Measurements from ENCODE around the gene HIVEP3.
A peak's percentile ranks its signal among the peaks of the same experiment; 100 is the strongest.

HIVEP3 gene

DNA sequence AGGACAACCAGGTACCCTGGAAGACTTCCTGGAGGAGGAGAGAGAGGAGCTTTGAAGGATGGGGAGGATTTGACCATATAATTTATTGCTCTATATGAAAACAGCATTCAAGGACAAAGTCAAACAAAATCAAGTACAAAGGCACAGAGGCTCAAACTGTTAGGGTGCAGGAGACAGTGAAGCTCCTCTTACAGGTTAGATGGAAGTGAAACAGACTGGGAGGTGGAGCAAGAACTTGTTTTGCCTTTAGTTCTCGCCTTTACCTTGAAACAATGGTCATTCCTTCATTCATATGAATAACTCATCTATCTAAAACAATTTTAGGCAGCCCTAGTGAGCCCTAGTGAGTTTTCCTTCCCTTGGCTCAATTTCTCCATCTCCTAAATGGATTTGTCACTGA is 199.6 kb downstream of the HIVEP3 start:
- Histone ChIP-seq H3K9me3 (ENCODE audit: control insufficient read depth, insufficient read depth, low read depth, low read length) (no peaks in the 10 kb centered on the region), H3K36me3 (ENCODE audit: control insufficient read depth in 2 of 2, insufficient read depth in 1 of 2, low read length in 2 of 2) (no peaks in the 10 kb centered on the region), H3K4me3 (ENCODE audit: low read depth, low read length) (no peak overlapping the region), H3K4me1 (ENCODE audit: control insufficient read depth, insufficient read depth, low read length) (no peaks in the 10 kb centered on the region), H3K27ac (ENCODE audit: extremely low read depth, low read depth, low read length) (no peak overlapping the region)
- TF ChIP-seq ZBTB48 (tag by site-specific recombination; IDR thresholded peaks at IDR 0.05), result no peak
- TF ChIP-seq, protein P1, sequence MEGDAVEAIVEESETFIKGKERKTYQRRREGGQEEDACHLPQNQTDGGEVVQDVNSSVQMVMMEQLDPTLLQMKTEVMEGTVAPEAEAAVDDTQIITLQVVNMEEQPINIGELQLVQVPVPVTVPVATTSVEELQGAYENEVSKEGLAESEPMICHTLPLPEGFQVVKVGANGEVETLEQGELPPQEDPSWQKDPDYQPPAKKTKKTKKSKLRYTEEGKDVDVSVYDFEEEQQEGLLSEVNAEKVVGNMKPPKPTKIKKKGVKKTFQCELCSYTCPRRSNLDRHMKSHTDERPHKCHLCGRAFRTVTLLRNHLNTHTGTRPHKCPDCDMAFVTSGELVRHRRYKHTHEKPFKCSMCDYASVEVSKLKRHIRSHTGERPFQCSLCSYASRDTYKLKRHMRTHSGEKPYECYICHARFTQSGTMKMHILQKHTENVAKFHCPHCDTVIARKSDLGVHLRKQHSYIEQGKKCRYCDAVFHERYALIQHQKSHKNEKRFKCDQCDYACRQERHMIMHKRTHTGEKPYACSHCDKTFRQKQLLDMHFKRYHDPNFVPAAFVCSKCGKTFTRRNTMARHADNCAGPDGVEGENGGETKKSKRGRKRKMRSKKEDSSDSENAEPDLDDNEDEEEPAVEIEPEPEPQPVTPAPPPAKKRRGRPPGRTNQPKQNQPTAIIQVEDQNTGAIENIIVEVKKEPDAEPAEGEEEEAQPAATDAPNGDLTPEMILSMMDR (tag by site-specific recombination; IDR thresholded peaks at IDR 0.05), result no peak
- no peak for TF ChIP-seq ZBTB17 (tag by site-specific recombination; IDR thresholded peaks at IDR 0.05)
- TF ChIP-seq ZNF48 (tag by site-specific recombination; IDR thresholded peaks at IDR 0.05), result no peak
- TF ChIP-seq ZSCAN16 (tag by site-specific recombination; IDR thresholded peaks at IDR 0.05), result no peak
- no peak for TF ChIP-seq ZNF169 (tag by site-specific recombination; IDR thresholded peaks at IDR 0.05)
- no peak for TF ChIP-seq ZNF777 (tag by site-specific recombination; IDR thresholded peaks at IDR 0.05; ENCODE audit: borderline replicate concordance)
- no peak for TF ChIP-seq ZNF596 (tag by site-specific recombination; IDR thresholded peaks at IDR 0.05)
- TF ChIP-seq HOXD13 (CRISPR knock-in tag; IDR thresholded peaks at IDR 0.05; ENCODE audit: borderline replicate concordance), result no peak
- TF ChIP-seq SP7 (tag by site-specific recombination; IDR thresholded peaks at IDR 0.05), result no peak
- TF ChIP-seq, protein P2, sequence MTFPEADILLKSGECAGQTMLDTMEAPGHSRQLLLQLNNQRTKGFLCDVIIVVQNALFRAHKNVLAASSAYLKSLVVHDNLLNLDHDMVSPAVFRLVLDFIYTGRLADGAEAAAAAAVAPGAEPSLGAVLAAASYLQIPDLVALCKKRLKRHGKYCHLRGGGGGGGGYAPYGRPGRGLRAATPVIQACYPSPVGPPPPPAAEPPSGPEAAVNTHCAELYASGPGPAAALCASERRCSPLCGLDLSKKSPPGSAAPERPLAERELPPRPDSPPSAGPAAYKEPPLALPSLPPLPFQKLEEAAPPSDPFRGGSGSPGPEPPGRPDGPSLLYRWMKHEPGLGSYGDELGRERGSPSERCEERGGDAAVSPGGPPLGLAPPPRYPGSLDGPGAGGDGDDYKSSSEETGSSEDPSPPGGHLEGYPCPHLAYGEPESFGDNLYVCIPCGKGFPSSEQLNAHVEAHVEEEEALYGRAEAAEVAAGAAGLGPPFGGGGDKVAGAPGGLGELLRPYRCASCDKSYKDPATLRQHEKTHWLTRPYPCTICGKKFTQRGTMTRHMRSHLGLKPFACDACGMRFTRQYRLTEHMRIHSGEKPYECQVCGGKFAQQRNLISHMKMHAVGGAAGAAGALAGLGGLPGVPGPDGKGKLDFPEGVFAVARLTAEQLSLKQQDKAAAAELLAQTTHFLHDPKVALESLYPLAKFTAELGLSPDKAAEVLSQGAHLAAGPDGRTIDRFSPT (tag by site-specific recombination; IDR thresholded peaks at IDR 0.05), result no peak
- CTCF ChIA-PET, result interaction anchor here (0.5 kb wide), 1 partner anchor 750 kb away, joined by 3 read pairs; no protein-coding TSS in a partner anchor
- POLR2A ChIA-PET, result no interaction called here

DNA sequence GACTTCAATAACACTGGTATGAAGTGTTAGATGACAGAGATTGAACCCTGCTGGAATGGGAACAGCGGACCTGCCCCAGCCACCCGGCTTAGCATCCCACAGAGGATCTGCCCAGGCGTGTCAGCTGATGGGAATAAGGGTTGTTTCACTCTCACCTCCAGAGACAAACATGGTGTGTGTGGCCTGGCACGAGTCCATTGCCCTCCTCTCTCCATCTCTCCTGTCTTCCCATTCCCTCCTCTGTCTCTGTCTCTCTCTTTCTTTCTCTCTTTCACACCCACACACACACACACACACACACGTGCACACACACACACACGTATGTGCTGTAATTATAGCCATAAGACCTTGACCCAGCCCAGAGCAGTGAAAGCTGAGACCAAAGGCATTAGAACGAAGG is 200.2 kb downstream of the HIVEP3 start:
- POLR2A ChIA-PET, result no interaction called here
- H3K27ac ChIP-seq (ENCODE audit: extremely low read depth, low read depth, low read length), result no peak overlapping the region
- H3K9me3 ChIP-seq (ENCODE audit: control insufficient read depth, insufficient read depth, low read depth, low read length), result no peaks in the 10 kb centered on the region
- H3K4me1 ChIP-seq (ENCODE audit: control insufficient read depth, insufficient read depth, low read length), result no peaks in the 10 kb centered on the region
- H3K4me3 ChIP-seq (ENCODE audit: low read depth, low read length), result no peak overlapping the region
- no peaks in the 10 kb centered on the region for H3K36me3 ChIP-seq (ENCODE audit: control insufficient read depth in 2 of 2, insufficient read depth in 1 of 2, low read length in 2 of 2)
- CTCF ChIA-PET, result no interaction called here
- TF ChIP-seq KLF16 (tag by site-specific recombination; IDR thresholded peaks at IDR 0.05), result no peak
- TF ChIP-seq ZNF600 (tag by site-specific recombination; IDR thresholded peaks at IDR 0.05), result no peak
- no peak for TF ChIP-seq ZNF112 (tag by site-specific recombination; IDR thresholded peaks at IDR 0.05)
- TF ChIP-seq ZNF530 (tag by site-specific recombination; IDR thresholded peaks at IDR 0.05; ENCODE audit: low read depth), result no peak
- TF ChIP-seq ZFHX2 (tag by site-specific recombination; conservative IDR thresholded peaks at IDR 0.05), result peak; percentile 70
- no peak for TF ChIP-seq ZNF169 (tag by site-specific recombination; IDR thresholded peaks at IDR 0.05)
- TF ChIP-seq HOXC10 (CRISPR knock-in tag; IDR thresholded peaks at IDR 0.05), result no peak
- TF ChIP-seq, protein P3, sequence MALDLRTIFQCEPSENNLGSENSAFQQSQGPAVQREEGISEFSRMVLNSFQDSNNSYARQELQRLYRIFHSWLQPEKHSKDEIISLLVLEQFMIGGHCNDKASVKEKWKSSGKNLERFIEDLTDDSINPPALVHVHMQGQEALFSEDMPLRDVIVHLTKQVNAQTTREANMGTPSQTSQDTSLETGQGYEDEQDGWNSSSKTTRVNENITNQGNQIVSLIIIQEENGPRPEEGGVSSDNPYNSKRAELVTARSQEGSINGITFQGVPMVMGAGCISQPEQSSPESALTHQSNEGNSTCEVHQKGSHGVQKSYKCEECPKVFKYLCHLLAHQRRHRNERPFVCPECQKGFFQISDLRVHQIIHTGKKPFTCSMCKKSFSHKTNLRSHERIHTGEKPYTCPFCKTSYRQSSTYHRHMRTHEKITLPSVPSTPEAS (tag by site-specific recombination; IDR thresholded peaks at IDR 0.05), result peak; percentile 33; the same call in 1 of the 2 replicates
- TF ChIP-seq, protein P4, sequence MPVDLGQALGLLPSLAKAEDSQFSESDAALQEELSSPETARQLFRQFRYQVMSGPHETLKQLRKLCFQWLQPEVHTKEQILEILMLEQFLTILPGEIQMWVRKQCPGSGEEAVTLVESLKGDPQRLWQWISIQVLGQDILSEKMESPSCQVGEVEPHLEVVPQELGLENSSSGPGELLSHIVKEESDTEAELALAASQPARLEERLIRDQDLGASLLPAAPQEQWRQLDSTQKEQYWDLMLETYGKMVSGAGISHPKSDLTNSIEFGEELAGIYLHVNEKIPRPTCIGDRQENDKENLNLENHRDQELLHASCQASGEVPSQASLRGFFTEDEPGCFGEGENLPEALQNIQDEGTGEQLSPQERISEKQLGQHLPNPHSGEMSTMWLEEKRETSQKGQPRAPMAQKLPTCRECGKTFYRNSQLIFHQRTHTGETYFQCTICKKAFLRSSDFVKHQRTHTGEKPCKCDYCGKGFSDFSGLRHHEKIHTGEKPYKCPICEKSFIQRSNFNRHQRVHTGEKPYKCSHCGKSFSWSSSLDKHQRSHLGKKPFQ (tag by site-specific recombination; IDR thresholded peaks at IDR 0.05), result no peak
- TF ChIP-seq ZNF133 (tag by site-specific recombination; IDR thresholded peaks at IDR 0.05), result no peak
- TF ChIP-seq ZNF366 (tag by site-specific recombination; conservative IDR thresholded peaks at IDR 0.05), result no peak
- TF ChIP-seq ZNF837 (tag by site-specific recombination; IDR thresholded peaks at IDR 0.05), result no peak
- TF ChIP-seq, protein P5, sequence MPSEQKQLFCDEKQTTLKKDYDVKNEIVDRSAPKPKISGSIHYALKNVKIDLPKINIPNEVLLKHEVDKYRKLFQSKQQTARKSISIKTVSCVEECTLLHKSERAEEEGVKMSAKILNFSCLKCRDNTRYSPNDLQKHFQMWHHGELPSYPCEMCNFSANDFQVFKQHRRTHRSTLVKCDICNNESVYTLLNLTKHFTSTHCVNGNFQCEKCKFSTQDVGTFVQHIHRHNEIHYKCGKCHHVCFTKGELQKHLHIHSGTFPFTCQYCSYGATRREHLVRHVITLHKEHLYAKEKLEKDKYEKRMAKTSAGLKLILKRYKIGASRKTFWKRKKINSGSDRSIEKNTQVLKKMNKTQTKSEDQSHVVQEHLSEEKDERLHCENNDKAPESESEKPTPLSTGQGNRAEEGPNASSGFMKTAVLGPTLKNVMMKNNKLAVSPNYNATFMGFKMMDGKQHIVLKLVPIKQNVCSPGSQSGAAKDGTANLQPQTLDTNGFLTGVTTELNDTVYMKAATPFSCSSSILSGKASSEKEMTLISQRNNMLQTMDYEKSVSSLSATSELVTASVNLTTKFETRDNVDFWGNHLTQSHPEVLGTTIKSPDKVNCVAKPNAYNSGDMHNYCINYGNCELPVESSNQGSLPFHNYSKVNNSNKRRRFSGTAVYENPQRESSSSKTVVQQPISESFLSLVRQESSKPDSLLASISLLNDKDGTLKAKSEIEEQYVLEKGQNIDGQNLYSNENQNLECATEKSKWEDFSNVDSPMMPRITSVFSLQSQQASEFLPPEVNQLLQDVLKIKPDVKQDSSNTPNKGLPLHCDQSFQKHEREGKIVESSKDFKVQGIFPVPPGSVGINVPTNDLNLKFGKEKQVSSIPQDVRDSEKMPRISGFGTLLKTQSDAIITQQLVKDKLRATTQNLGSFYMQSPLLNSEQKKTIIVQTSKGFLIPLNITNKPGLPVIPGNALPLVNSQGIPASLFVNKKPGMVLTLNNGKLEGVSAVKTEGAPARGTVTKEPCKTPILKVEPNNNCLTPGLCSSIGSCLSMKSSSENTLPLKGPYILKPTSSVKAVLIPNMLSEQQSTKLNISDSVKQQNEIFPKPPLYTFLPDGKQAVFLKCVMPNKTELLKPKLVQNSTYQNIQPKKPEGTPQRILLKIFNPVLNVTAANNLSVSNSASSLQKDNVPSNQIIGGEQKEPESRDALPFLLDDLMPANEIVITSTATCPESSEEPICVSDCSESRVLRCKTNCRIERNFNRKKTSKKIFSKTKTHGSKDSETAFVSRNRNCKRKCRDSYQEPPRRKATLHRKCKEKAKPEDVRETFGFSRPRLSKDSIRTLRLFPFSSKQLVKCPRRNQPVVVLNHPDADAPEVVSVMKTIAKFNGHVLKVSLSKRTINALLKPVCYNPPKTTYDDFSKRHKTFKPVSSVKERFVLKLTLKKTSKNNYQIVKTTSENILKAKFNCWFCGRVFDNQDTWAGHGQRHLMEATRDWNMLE (tag by site-specific recombination; conservative IDR thresholded peaks at IDR 0.05; ENCODE audit: low read depth), result no peak
- TF ChIP-seq, protein P6, sequence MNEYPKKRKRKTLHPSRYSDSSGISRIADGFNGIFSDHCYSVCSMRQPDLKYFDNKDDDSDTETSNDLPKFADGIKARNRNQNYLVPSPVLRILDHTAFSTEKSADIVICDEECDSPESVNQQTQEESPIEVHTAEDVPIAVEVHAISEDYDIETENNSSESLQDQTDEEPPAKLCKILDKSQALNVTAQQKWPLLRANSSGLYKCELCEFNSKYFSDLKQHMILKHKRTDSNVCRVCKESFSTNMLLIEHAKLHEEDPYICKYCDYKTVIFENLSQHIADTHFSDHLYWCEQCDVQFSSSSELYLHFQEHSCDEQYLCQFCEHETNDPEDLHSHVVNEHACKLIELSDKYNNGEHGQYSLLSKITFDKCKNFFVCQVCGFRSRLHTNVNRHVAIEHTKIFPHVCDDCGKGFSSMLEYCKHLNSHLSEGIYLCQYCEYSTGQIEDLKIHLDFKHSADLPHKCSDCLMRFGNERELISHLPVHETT (tag by site-specific recombination; IDR thresholded peaks at IDR 0.05), result no peak

All from HEK293 (cell line).